ES-I3 (cell line): ENCODE data around the gene ATP13A3.

Experiments
- H3K36me3 ChIP-seq: 2 replicates; pipeline ENCODE4 v1.6.1; 2013; ENCODE audit warnings: mild to moderate bottlenecking, low read length, control low read depth, moderate library complexity; ENCODE audit not compliant: insufficient read depth
- H3K4me1 ChIP-seq: 2 replicates; pipeline ENCODE4 v1.6.1; 2013; ENCODE audit warnings: mild to moderate bottlenecking, control low read depth, low read length; ENCODE audit not compliant: insufficient read depth
- H3K9ac ChIP-seq: 2 replicates; pipeline ENCODE4 v1.6.1; 2013; ENCODE audit warnings: low read depth, mild to moderate bottlenecking, low read length, moderate library complexity
- H3K9me3 ChIP-seq: 2 replicates; pipeline ENCODE4 v1.6.1; 2013; ENCODE audit warnings: mild to moderate bottlenecking, low read length, moderate library complexity; ENCODE audit not compliant: control insufficient read depth, insufficient read depth

ATP13A3 gene

DNA sequence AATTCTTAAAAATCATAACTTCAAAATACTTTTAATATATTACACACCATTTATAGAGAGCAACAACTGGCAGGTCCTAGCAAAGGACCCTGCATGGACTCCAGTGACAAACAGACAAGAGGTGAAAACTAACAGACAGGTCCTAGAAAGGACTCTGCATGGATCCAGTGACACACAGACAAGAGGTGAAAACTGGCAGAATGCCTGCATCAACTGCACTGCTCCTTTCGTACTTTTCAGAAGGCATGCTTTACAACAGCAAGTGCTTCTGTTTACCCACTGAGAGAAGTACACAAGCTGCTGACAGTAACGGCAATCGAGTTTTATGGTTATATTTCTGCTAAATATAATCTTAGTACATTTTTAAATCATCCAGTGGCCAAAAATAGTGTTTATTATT is 63.5 kb downstream of the ATP13A3 start:
- H3K9me3 ChIP-seq, result no peaks in the 10 kb centered on the region
- no peaks in the 10 kb centered on the region for H3K4me1 ChIP-seq
- no peak overlapping the region for H3K9ac ChIP-seq
- H3K36me3 ChIP-seq, result peaks cover 6% of the 10 kb centered on the region

DNA sequence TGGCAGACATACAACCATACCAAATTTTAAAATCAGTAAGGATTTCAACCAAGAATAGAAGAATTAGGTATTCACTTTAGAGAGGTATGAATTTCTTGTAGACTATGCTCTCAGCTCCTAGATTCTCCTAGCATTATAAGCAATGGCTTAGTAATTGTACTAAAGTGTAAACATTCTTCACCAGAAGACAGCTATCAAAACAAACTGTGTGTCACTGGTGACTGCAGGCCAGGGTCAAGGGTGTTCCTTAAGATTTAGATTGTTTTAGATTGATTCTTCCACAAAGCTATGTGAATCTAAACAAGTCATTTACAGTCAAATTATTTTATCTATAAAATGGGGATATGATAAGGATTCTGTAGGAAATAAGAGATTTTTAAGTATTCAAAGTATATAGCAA is 64.6 kb downstream of the ATP13A3 start:
- Histone ChIP-seq H3K4me1 (no peaks in the 10 kb centered on the region), H3K36me3 (peaks cover 6% of the 10 kb centered on the region), H3K9ac (no peak overlapping the region), H3K9me3 (no peaks in the 10 kb centered on the region)

DNA sequence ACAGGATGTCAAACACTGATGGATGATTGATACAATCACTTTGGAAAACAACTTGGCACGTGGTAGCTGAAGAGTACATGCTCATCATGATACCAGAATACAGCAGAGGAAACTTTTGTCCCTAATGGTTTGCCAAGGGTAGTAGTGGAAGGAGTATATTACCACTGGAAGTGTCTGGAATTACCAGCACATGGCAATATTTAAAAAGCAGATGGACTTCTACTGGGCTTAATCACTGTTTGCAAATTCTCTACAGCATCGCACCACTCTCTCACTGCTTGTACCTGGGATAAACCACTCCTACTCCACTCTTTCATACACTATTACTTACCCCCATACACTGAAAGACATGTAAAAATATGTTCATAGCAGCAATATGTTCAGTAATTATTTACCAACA is 68.1 kb downstream of the ATP13A3 start:
- Histone ChIP-seq H3K4me1 (no peaks in the 10 kb centered on the region), H3K9ac (no peak overlapping the region), H3K36me3 (peaks cover 6% of the 10 kb centered on the region), H3K9me3 (no peaks in the 10 kb centered on the region)

DNA sequence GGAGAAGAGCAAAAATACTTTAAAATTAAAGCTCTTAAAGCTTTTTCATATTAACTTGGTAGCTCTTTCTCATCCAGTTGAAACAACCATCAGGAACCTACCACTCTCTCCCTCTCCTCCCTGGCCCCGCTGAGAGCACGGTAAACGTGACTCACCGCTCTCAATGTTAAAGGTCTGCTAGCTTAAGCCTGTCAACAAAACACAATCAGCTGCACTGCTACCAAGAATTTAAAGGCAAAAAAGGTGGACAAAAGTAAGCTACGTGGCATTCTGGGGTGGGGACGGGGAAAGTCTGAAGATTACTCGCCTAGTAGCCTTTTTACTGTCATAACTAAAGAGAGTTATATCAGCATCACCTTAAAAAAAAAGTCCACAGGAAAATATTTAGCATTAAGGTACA is 79.4 kb downstream of the ATP13A3 start:
- no peaks in the 10 kb centered on the region for H3K9me3 ChIP-seq
- no peaks in the 10 kb centered on the region; the same call in 1 of the 2 replicates for H3K36me3 ChIP-seq
- no peak overlapping the region for H3K9ac ChIP-seq
- H3K4me1 ChIP-seq, result no peaks in the 10 kb centered on the region

DNA sequence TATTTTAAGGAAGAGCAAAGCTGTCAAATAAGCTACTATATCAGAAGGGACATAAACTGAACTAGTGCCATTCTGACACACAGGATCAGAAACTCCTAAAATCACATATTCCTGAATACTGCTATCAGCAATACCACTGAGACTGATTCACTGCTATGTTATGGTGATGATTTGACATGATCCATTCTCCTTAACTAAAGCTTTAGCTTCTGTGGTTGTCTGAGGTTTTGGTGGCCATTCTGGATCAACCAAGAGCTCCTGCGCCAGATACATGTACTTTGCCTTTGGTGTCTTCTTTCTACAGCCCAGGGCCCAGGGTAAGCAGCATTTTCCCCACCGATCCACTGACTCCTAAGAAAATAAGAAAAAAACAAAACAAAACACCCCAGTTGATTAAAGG is 81.0 kb downstream of the ATP13A3 start:
- Histone ChIP-seq H3K4me1 (no peaks in the 10 kb centered on the region), H3K36me3 (no peaks in the 10 kb centered on the region), H3K9me3 (no peaks in the 10 kb centered on the region), H3K9ac (no peak overlapping the region)

DNA sequence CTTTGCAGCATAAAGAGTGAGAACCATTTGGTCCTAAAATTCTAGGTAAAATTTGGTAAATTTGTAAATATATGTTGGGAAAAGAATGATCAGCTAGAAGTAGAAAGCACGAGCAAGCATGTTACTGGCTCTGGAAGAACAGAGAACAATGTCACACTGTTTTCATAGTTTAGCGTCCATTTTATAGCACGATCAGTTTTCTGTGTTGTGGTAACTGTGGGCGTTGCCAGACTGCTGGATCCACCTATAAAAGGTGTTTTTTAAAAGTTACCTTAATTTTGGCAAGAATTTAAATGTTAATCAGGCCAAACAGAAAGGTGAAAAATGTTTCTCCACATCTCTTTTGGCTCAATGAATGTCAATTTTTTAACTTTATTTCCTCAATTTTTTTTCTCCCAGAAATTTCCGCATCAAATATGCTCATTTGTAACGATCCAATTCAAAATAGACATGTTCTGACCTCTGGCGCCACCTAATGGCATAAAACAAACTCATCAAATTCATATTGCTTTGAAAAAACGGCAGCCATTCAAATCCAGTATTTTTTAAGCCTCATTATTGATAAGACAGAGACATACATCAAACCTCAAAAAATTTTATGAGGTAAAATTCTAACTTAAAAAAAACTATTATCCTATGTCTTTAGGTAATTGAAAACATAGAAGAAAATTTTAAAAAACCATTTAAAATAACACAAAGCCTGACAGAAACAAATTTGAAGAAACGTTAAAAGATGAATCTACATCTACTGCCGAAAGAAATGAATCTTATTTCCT is 82.2 kb downstream of the ATP13A3 start:
- Histone ChIP-seq H3K4me1 (no peaks in the 10 kb centered on the region), H3K36me3 (no peaks in the 10 kb centered on the region), H3K9me3 (no peaks in the 10 kb centered on the region), H3K9ac (no peak overlapping the region)

DNA sequence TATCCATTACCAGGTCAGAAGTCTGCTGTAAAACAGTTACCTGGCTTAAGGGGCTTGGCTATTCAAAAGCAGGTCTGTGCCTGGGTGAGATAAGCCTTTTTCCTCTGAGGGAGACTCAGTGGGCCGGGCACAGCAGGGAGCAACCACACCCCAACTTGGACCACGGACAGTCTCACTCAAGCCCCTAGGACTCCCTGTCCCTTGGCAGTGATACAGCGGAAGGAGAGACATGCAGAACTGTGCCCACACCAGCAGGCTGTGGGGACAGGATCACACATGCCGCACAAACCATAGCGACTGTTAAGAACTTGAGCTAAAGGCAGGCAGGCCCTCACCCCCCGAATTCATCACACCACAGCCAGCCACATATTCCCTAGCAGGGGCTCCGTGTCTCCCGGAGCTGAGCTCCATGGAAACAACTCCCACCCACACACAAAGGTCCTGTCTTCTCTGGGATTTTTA is 84.9 kb downstream of the ATP13A3 start:
- Histone ChIP-seq H3K9ac (no peak overlapping the region), H3K36me3 (no peaks in the 10 kb centered on the region), H3K9me3 (no peaks in the 10 kb centered on the region), H3K4me1 (peaks cover 4% of the 10 kb centered on the region; the same call in 1 of the 2 replicates)

DNA sequence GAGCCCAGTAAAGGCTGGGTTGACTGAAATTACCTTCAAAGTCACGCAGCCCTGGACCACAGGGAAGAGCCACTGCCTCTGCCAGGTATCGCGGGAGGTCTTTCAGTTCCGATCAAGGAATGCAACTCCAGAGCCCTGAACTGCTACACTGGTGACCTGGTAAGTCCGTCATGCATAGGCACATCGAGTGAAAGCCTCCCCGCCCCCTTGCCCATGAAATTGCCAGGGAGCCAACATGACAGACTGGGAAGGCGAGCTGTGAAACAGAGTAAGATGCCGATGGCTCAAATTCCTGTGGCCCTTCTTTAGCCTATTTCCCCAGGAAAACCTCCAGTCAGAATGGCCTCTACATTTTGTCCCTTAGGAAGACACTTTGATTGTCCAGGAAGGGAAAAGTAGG is 85.5 kb downstream of the ATP13A3 start:
- no peak overlapping the region for H3K9ac ChIP-seq
- H3K36me3 ChIP-seq, result no peaks in the 10 kb centered on the region
- peaks cover 6% of the 10 kb centered on the region; the same call in 1 of the 2 replicates for H3K4me1 ChIP-seq
- no peaks in the 10 kb centered on the region for H3K9me3 ChIP-seq

DNA sequence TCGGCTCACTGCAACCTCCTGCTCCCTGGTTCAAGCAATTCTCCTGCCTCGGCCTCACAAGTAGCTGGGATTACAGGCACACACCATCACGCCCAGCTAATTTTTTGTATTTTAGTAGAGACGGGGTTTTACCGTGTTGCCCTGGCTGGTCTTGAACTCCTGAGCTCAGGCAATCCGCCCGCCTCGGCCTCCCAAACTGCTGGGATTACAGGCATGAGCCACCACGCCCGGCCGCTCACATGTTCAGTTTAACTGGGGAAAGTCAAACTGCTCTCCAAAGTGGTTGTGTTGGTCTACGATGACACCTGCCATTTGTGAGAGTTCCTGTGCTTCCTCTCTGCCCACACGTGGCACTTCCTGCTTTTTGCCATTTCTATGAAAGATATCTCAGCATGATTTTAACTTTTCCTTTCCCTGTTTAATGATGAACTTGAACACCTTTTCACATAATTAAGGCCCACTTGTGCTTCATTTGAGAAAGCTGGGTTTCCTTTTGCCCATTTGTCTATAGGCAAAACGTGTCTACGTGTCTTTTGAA is 86.9 kb downstream of the ATP13A3 start:
- no peak overlapping the region for H3K9ac ChIP-seq
- no peaks in the 10 kb centered on the region for H3K9me3 ChIP-seq
- no peaks in the 10 kb centered on the region for H3K36me3 ChIP-seq
- H3K4me1 ChIP-seq, result peaks cover 7% of the 10 kb centered on the region; the same call in 1 of the 2 replicates

DNA sequence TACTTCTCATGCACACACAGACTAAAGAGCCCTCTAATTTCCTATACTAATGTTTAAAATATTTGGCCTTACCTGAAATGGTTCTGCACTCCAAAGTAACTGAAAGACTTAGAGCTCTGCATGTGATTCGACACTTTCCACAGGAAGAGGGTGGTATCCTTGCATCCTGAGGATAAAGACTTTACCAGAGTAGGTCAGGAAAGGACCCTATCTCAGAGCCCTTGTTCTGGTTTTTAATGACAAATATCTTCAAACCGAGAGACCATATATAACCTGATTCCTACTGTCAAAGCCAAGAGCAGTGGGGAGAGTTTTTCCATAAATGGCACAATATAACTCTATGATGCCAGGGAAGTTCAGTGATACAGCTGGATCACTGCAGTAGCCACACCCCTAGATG is 87.6 kb downstream of the ATP13A3 start, which contains the start of gene GP5:
Gene GP5 (minus strand): TSS at position 101 of the 400 bp plus-strand sequence. CDS start 984 bp downstream, outside the sequence.
- no peaks in the 10 kb centered on the region for H3K36me3 ChIP-seq
- peak within 1 kb of the TSS; percentile 20; the same call in 1 of the 2 replicates for H3K9ac ChIP-seq
- peaks cover 7% of the 10 kb centered on the region; the same call in 1 of the 2 replicates for H3K4me1 ChIP-seq
- no peaks in the 10 kb centered on the region for H3K9me3 ChIP-seq

DNA sequence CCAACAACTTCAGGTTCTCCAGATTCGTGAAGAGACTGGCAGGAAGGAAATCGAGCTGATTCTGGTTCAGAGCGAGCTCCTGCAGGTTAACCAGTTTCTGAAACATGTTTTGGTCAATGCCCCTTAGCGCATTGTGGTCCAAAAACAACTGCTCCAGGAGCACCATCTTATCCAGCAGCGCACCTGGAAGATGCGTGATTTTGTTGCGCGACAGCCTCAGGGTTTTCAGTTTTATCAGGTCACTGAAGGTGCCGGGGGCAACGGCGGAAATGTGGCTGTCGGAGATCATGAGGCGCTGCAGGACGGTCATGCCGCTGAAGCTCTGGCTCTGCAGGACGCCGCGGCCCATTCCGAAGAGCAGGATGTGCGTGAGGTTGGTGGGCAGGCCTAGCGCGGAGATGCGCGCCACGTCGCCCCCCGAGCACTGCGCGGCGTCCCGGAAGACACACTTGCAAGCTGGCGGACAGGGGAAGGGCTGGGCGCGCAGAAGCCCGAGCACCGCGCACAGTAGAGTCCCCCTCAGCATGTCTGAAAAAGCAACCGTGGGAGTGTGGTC is 89.0 kb downstream of the ATP13A3 start:
- Histone ChIP-seq H3K4me1 (peaks cover 7% of the 10 kb centered on the region; the same call in 1 of the 2 replicates), H3K36me3 (no peaks in the 10 kb centered on the region), H3K9me3 (no peaks in the 10 kb centered on the region), H3K9ac (peak overlapping the region; percentile 20; the same call in 1 of the 2 replicates)

DNA sequence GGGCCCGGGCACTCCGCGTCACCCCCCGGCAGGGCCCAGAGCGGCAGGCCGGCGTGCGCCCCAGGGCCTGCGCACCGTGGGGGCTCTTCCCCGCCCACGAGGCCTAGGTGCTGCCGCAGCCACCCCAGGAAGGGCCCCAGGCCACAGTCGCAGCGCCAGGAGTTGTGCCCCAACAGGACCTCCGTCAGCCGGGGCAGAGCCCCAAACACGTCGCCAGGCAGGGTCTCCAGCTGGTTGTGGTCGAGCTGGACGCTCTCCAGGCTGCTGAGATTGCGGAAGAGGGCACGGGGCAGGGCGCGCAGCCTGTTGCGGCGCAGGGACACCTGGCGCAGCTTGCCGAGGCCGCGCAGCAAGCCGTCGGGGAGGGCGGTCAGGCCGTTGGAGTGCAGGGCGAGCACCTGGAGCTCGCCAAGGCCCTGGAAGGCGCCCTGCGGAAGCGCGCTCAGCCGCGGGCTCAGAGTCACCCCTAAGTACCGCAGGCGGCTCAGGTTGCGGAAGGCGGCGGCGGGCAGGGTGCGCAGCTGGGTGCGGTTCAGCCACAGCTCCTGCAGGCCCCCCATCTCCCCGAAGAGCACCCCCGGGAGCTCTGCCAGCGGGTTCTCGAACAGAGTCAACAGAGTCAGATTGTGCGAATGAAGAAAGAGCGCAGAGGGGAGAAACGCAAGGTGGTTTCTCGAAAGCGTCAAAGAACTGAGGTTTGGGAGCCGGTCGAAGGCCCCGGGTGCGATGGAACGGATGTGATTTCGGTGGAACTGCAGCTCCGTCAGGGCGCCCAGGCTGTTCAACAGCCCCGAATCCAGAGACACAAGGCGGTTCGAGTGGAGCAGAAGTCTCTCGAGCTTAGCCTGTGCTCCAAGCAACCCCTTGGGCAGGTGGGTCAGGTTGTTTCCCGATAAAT is 89.7 kb downstream of the ATP13A3 start:
- Histone ChIP-seq H3K9me3 (no peaks in the 10 kb centered on the region), H3K9ac (peak overlapping the region; percentile 20; the same call in 1 of the 2 replicates), H3K4me1 (peaks cover 7% of the 10 kb centered on the region; the same call in 1 of the 2 replicates), H3K36me3 (no peaks in the 10 kb centered on the region)

DNA sequence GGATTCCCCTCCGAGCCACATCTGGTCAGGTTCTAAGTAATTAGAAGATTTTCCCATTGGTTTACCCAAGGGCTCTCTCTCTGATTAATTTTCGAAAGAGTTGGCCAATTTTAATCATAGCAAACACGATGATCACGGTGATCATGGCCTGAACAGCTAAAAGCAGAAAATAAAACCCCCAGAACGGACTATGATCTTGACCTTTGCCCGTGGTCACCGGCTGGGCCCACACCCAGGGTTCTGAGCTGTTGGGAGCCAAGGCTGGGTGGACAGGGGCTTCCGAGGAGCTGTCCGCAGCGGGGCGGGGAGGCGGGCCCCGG is 90.3 kb downstream of the ATP13A3 start:
- H3K9me3 ChIP-seq, result no peaks in the 10 kb centered on the region
- no peaks in the 10 kb centered on the region for H3K36me3 ChIP-seq
- H3K4me1 ChIP-seq, result peaks cover 7% of the 10 kb centered on the region; the same call in 1 of the 2 replicates
- H3K9ac ChIP-seq, result peak overlapping the region; percentile 20; the same call in 1 of the 2 replicates
